Activated CD8-positive, alpha-beta memory T cell treated with anti-CD3 and anti-CD28 coated beads, Interleukin-2, amount 50 U/mL, for 4 hours (primary cell): ENCODE measurements around the gene CAMTA1.

Experiments
- DNase-seq: peaks from one replicate; pipeline ENCODE4 v3.0.0-alpha.2; 2020

The CAMTA1 gene

DNA sequence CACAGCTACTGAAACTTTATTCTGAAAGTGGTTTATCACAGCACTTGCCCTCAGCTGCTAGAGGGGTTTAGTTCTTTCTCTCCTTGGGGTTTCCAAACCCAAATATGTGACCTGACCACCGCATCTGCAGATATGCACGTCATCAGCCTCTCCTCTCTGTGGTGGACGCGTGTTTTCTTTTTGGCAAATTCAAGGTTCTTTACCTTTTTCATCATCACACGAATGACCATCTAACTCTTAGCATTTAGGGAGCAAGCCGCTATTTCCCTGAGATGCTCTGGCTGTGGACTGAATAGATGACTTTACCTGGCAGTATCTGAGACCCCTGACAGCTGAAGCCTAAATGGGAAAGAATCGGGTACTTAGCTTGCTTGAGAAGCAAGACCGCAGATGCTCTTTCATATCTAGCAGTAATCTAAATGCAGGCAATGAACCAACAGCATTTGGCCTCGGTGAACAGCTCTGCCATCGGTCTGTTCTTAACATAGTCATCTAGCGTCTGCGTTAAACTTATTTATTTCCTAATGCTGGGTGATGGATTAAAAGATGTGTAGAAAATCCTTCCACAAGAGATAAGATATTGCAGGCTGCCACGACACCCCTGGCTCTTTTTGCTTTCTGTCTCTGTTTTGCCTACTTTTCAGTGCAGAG lies 463.4 kb downstream of the CAMTA1 start:
- no peak for DNase-seq

DNA sequence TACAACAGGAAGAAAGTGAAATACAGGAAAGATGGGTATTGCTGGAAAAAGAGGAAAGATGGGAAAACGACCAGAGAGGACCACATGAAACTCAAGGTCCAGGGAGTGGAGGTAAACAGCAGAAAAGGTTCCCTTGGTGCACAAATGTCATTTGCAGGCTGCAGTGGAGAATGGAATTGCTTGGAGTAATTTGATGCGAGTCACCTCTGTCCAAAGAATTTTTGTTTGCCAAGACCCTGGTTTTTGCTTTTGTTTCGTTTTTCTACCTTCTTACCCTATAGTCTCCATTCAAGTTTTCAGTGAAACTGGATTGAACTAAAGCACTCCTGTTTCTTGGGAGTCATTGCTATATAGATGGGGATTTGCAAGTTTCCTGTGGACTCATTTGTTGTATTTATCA lies 464.3 kb downstream of the CAMTA1 start:
- DNase-seq = no peak

- no peak for DNase-seq
These were observed 464.9 kb downstream of the CAMTA1 start for GRCh38 chr1:7250176-7250575.

- DNase-seq = no peak
These were observed 465.6 kb downstream of the CAMTA1 start for GRCh38 chr1:7250597-7251453.

DNA sequence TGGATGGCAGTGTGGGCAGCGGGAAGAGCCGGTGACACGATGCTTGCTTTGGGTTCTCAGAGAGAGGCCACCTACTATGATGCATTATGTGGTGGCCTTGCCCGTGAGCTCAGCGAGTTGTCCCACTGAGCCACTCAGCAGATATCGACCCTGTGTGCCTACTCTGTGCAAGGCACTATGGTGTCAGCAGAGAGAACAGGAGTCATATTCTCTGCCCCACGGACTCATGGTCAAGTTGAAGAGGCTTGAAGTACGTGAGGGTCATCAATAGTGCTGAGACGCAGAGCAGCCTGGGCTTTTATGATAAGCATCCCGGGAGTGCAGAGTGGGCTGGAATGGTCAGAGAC lies 466.2 kb downstream of the CAMTA1 start:
- no peak for DNase-seq

DNA sequence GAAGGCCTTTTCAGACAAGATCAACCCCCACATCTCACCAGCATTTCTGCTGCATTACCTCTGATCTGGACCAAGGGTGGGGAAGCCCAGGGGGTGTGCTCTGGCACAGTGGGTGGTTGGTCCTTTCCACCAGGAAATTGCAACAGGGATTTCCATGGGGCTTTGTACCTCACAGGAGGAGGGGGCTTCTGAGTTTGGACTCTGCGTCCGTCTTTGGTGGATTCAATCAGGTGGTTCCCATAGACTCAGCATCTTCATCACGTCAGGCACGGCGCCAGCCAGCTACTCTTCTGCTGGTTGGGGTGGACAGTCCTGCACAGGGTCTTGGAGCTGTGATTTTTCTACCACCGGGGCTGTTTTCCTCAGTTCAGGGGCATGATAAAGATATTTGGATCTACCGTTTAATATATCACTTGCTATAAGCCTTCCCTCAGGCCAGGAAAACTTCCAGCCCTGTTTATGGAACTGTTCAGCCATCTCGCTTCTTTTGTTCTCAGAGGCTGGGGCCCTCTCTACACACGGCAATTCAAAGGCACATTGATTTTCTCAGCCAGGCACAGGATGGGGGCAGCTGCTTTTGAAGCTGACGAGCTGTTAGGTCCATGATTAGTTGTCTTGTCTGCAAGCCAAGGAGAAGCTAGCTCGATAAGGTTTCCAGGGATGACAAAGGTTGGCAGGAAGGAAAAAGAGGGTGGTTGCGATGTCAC lies 467.3 kb downstream of the CAMTA1 start:
- DNase-seq = no peak

DNA sequence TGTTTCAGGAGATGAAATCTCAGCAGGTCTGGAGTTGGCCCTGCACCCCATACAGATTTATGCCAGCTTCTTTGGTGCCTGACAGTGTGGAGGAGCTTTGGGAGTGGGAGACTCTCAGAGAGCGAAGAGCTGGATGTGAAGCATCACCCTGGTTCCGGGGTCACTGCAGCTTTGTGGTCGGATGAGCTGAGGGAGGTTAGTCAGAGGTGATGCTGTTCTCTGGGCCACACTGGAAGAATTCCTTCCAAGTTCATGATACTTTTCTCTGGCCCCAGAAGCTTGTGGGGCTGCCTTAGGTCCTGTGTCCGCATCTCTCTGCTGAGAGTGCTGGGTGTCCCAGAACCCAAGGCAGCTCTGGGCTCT lies 467.8 kb downstream of the CAMTA1 start:
- no peak for DNase-seq

- DNase-seq = no peak
These were observed 468.8 kb downstream of the CAMTA1 start for GRCh38 chr1:7253988-7254587.

- DNase-seq = no peak
These were observed 470.2 kb downstream of the CAMTA1 start for GRCh38 chr1:7255303-7256058.

DNA sequence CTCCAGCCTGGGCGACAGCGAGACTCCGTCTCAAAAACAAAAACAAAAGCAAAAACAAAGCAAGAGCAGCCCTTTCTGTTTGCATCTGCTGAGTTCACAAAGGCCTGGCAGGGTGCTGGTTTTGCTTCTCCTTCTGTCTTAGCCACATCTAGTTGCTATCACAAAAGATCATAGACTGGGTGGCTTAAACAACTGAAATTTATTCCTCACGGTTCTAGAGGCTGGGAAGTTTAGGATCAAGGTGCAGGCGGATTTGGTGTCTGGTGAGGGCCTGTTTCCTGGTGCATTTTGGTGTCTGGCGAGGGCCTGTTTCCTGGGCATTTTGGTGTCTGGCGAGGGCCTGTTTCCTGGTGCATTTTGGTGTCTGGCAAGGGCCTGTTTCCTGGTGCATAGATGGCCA lies 471.3 kb downstream of the CAMTA1 start:
- no peak for DNase-seq

DNA sequence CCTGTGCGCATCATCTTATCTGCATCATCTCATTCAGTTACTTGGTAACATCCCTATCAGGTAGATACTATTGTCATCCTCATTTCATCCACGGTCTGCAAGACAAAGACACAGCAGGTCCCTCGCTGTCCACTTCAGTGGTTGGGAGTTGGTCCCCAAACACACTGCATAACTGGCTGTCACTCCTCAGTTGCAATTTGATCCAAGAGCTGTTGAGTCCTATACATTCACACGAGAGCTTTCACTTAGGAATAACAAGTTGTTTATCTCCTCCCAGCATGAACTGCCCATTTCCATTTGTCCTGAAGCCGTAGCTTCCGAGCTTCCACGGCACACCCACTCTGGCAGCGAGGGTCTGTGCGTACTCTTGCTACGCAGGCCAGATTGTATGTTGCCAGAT lies 472.0 kb downstream of the CAMTA1 start:
- no peak for DNase-seq

- DNase-seq = no peak
These were observed 473.4 kb downstream of the CAMTA1 start for GRCh38 chr1:7258589-7259135.

DNA sequence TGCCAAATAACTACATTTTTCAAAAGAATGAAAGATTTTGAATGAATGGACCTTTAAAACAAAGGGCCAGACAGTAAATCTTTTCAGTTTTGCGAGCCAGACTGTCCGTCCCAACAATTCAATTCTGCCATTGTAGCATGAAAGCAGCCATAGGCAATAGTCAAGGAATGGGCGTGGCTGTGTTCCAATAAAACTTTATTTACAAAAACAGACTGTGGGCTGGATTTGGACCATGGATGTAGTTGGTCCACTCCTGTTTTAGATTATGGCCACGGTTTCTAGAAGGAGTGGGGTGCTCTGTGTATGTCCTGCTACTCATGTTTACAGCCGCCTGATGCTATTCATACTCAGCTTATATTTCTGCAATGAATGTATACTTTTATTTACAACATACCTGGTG lies 474.7 kb downstream of the CAMTA1 start:
- no peak for DNase-seq

GRCh38 chr1:7261490-7261889 lies 476.2 kb downstream of the CAMTA1 start:
- no peak for DNase-seq

DNA sequence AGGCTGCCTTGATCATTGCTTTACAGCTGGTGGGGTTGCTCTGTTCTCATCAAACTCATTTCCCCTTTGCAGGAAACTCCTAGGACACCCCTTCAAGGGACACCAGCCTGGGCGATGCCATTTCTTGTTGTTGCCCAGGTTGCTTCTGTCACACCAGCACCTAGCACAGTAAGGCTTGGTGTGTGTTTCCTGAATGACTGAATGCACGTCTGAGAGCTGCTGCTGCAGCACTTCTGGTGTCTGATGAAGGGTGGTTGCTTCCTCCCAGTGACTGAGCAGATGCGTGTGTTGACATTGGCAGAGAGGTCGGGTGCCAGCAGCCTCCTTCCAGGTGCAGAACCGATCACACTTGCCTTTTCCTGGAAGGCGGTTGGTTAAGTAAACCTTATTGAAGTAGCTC lies 477.4 kb downstream of the CAMTA1 start:
- no peak for DNase-seq

GRCh38 chr1:7263021-7263960 lies 478.0 kb downstream of the CAMTA1 start:
- DNase-seq = no peak

GRCh38 chr1:7264101-7264500 lies 478.8 kb downstream of the CAMTA1 start:
- DNase-seq = no peak

GRCh38 chr1:7265771-7266371 lies 480.6 kb downstream of the CAMTA1 start:
- DNase-seq = no peak

GRCh38 chr1:7266561-7266960 lies 481.3 kb downstream of the CAMTA1 start:
- DNase-seq = no peak

DNA sequence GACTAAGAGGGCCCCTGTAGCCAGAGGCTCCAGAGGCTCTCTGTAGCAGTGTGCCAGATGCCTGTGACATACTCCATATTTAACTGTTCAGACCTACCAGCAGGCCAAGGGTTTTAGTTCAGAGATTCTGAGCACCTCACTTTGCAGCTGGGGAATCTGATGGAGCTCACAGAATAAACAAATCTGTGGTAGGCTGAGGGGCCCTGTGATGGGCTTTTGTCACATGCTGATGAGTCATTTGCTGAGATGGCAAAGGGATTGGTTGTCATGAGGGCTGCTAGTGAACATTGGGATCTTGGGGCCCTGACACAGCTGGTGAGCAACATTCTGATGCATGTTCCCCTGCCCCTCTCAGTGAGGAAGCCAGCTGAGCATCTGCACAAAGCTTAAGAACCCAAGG lies 482.2 kb downstream of the CAMTA1 start:
- no peak for DNase-seq

DNA sequence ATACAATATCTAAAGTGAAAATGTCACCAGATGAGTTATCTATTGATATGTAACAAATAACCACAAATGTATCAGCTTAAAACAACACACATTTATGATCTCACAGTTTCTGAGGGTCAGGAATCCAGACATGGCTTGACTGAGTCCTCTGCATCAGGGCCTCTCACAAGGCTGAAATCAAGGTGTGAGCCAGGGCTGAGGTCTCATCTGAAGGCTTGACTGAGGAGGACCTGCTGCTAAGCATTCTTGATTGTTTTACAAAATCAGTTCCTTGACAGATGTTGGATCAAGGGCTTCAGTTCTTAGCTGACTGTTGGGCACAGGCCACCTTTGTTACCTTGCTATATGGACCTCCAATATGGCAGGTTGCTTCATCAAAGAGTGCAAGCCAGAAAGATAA lies 483.7 kb downstream of the CAMTA1 start:
- no peak for DNase-seq
